K562 (cell line): Measurements from ENCODE around the gene WDR64. TPM values are rescaled to one million over a fixed set of nuclear protein-coding genes. Genes with fewer than 3 reads are reported as not detected.

Source experiments
- CBX5 ChIP-seq: IDR thresholded peaks from 2 replicates; pipeline ENCODE4 v1.6.1; 2014; ENCODE audit warnings: low read depth, borderline replicate concordance
- CXXC5 ChIP-seq: fragments of 250-450 bp; sonication (Bioruptor Pico); IDR thresholded peaks from 2 replicates; pipeline ENCODE4 v1.8.0; 2022; ENCODE audit warnings: inconsistent platforms, mild to moderate bottlenecking, moderate library complexity
- E2F3 ChIP-seq: fragments of 250-450 bp; sonication (Bioruptor Pico); IDR thresholded peaks from 2 replicates; pipeline ENCODE4 v1.4.0; 2020; ENCODE audit warnings: mild to moderate bottlenecking
- KDM2B ChIP-seq: fragments of 250-450 bp; sonication (Bioruptor Pico); IDR thresholded peaks from 2 replicates; pipeline ENCODE4 v1.8.0; 2021; ENCODE audit warnings: mild to moderate bottlenecking, moderate library complexity
- KDM5B ChIP-seq: fragments of 200-600 bp; sonication (generic); IDR thresholded peaks from 2 replicates; pipeline ENCODE4 v1.6.1; 2012; ENCODE audit warnings: low read depth, mild to moderate bottlenecking, moderate library complexity, low read length, control low read depth, inconsistent platforms; ENCODE audit not compliant: insufficient replicate concordance
- KLF16 ChIP-seq: IDR thresholded peaks from 2 replicates; pipeline ENCODE4 v1.6.1; 2016; ENCODE audit warnings: antibody characterized with exemption
- MAFF ChIP-seq: IDR thresholded peaks from 2 replicates; pipeline ENCODE4 v1.6.1; 2012; ENCODE audit warnings: low read length, improper control_type of control experiment
- MYC ChIP-seq, 2 experiments: fragments of 250-450 bp in 1 of 2; sonication (Bioruptor Pico) in 1 of 2; IDR thresholded peaks; 2 replicates each; pipeline versions ENCODE4 v1.5.1 to v1.6.1; 2012 to 2021; ENCODE audit warnings: low read depth in 2 of 2, borderline replicate concordance in 1 of 2, improper control_type of control experiment in 1 of 2, low read length in 1 of 2, mild to moderate bottlenecking in 1 of 2, moderate library complexity in 1 of 2
- PHB2 ChIP-seq: fragments of 450-650 bp; IDR thresholded peaks from 2 replicates; pipeline ENCODE4 v1.6.1; 2017; ENCODE audit warnings: low read depth
- RAD21 ChIP-seq, 2 experiments: fragments of 250-450 bp in 1 of 2; fragments of 450-650 bp in 1 of 2; sonication (Bioruptor Pico) in 1 of 2; formaldehyde crosslinking in 1 of 2; IDR thresholded peaks in 1 of 2; conservative IDR thresholded peaks in 1 of 2; 2 replicates each; pipeline versions ENCODE4 v1.4.0 to v1.8.0; 2020 to 2022; ENCODE audit warnings: mild to moderate bottlenecking in 2 of 2, moderate library complexity in 1 of 2
- SMC3 ChIP-seq: conservative IDR thresholded peaks from 2 replicates; pipeline ENCODE4 v1.6.1; 2011; ENCODE audit warnings: low read depth, low read length, improper control_type of control experiment; ENCODE audit not compliant: insufficient read depth
- SUPT5H ChIP-seq: fragments of 450-650 bp; IDR thresholded peaks from 2 replicates; pipeline ENCODE4 v1.6.1; 2016
- TCFL5 ChIP-seq: fragments of 250-450 bp; sonication (Bioruptor Pico); conservative IDR thresholded peaks from 2 replicates; pipeline ENCODE4 v1.6.1; 2021; ENCODE audit warnings: mild to moderate bottlenecking, moderate library complexity, matching md5 sums
- ZFP1 ChIP-seq: fragments of 450-650 bp; formaldehyde crosslinking; IDR thresholded peaks from 2 replicates; pipeline ENCODE4 v1.4.0; 2020; ENCODE audit warnings: mild to moderate bottlenecking, mixed read lengths
- ZKSCAN1 ChIP-seq: fragments of 150-350 bp; IDR thresholded peaks from 2 replicates; pipeline ENCODE4 v1.6.1; 2016; ENCODE audit warnings: low read depth, low read length
- ZNF124 ChIP-seq: sonication (generic); formaldehyde crosslinking; IDR thresholded peaks from 2 replicates; pipeline ENCODE4 v1.8.1; 2022; ENCODE audit warnings: missing genetic modification reagents
- ZNF316 ChIP-seq: fragments of 450-650 bp; IDR thresholded peaks from 2 replicates; pipeline ENCODE4 v1.6.1; 2016
- ZNF57 ChIP-seq: fragments of 450-650 bp; formaldehyde crosslinking; IDR thresholded peaks from 2 replicates; pipeline ENCODE4 v1.4.0; 2020; ENCODE audit warnings: mild to moderate bottlenecking, moderate library complexity
- polyA plus RNA-seq, 8 experiments: library from polyadenylated mRNA; depleted of rRNA in 4 of 8; stranded (reverse) in 5 of 8; unstranded in 3 of 8; fragments of >200 nt; fragmentation: Nextera tagmentation in 2 of 8; fragmentation: Illumina TruSeq in 1 of 8; extraction: Ambion mirVana in 2 of 8; extraction: Trizol in 1 of 8; gene quantifications; 2 replicates each; pipeline versions ENCODE4 v1.2.1 to v1.2.3, GENCODE V29; 2011 to 2014; ENCODE audit warnings: inconsistent platforms in 1 of 8, missing spikeins in 1 of 8
- total RNA-seq, 7 experiments: library from RNA; depleted of rRNA in 6 of 7; stranded (reverse); fragments of >200 nt in 6 of 7; fragmentation: Illumina TruSeq in 2 of 7; extraction: Trizol in 2 of 7; gene quantifications; 2 replicates each; pipeline versions ENCODE4 v1.2.1 to v1.2.3, GENCODE V29; 2011 to 2021; ENCODE audit warnings: low replicate concordance in 1 of 7
- TF ChIP-seq, protein P1 (sequence below): fragments of 200-800 bp; sonication (Bioruptor generic); IDR thresholded peaks from 2 replicates; pipeline ENCODE4 v1.6.1; 2017; ENCODE audit warnings: missing genetic modification characterization, missing compliant biosample characterization
- TF ChIP-seq, protein P2 (sequence below): fragments of 450-650 bp; formaldehyde crosslinking; IDR thresholded peaks from 2 replicates; pipeline ENCODE4 v1.4.0; 2020; ENCODE audit warnings: mild to moderate bottlenecking, moderate library complexity
- TF ChIP-seq, protein P3 (sequence below): sonication (generic); formaldehyde crosslinking; IDR thresholded peaks from 2 replicates; pipeline ENCODE4 v1.8.0; 2022; ENCODE audit warnings: missing genetic modification reagents, mild to moderate bottlenecking, moderate library complexity, borderline replicate concordance
- TF ChIP-seq, protein P4 (sequence below): sonication (generic); formaldehyde crosslinking; IDR thresholded peaks from 2 replicates; pipeline ENCODE4 v1.8.0; 2023; ENCODE audit warnings: mild to moderate bottlenecking, missing genetic modification reagents
- TF ChIP-seq, protein P5 (sequence below), 2 experiments: fragments of 450-650 bp; IDR thresholded peaks; 2 replicates each; pipeline ENCODE4 v1.6.1; 2016

The WDR64 gene
- total and polyA plus RNA-seq, 9 of the 15 experiments (the other 6 are each of a cell fraction or from before 2014, with no cell fraction given): 0.06 to 0.29 (median 0.19) TPM; not detected in 5

DNA sequence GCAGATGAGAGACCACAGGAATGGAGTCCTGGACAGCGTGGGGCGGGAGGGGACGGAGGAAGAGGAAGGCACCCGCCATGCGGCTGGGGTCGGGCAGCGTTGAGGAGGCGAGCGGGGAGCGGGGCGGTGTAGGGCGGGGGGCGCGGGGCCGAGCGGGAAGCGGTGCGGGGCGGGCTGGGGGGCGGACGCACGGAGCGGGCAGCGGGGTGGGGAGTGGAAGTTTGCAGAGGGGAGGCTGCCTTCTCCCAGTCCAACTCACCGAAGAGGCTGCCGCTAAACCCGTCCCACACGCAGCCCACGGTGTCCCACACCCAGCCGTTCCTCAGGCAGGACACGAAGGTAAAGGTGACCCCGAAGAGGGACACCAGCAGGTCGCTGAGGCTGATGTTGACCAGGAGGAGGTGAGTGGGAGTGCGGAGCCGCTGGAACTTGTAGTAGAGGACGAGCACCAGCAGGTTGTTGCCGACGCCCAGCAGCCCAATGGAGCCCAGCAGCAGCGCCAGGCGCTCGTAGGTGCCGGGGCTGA, 12.4 kb upstream of the WDR64 start (continued):
- TF ChIP-seq, protein P1, sequence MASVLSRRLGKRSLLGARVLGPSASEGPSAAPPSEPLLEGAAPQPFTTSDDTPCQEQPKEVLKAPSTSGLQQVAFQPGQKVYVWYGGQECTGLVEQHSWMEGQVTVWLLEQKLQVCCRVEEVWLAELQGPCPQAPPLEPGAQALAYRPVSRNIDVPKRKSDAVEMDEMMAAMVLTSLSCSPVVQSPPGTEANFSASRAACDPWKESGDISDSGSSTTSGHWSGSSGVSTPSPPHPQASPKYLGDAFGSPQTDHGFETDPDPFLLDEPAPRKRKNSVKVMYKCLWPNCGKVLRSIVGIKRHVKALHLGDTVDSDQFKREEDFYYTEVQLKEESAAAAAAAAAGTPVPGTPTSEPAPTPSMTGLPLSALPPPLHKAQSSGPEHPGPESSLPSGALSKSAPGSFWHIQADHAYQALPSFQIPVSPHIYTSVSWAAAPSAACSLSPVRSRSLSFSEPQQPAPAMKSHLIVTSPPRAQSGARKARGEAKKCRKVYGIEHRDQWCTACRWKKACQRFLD (CRISPR knock-in tag): no peak
- TF ChIP-seq, protein P2, sequence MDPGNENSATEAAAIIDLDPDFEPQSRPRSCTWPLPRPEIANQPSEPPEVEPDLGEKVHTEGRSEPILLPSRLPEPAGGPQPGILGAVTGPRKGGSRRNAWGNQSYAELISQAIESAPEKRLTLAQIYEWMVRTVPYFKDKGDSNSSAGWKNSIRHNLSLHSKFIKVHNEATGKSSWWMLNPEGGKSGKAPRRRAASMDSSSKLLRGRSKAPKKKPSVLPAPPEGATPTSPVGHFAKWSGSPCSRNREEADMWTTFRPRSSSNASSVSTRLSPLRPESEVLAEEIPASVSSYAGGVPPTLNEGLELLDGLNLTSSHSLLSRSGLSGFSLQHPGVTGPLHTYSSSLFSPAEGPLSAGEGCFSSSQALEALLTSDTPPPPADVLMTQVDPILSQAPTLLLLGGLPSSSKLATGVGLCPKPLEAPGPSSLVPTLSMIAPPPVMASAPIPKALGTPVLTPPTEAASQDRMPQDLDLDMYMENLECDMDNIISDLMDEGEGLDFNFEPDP (CRISPR knock-in tag): no peak
- TF ChIP-seq, protein P3, sequence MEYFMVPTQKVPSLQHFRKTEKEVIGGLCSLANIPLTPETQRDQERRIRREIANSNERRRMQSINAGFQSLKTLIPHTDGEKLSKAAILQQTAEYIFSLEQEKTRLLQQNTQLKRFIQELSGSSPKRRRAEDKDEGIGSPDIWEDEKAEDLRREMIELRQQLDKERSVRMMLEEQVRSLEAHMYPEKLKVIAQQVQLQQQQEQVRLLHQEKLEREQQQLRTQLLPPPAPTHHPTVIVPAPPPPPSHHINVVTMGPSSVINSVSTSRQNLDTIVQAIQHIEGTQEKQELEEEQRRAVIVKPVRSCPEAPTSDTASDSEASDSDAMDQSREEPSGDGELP (CRISPR knock-in tag): peak; percentile 37; the same call in 1 of the 2 replicates
- TF ChIP-seq TCFL5 (CRISPR knock-in tag): no peak
- no peak for TF ChIP-seq SMC3
- peak; percentile 22 for TF ChIP-seq KDM5B
- no peak for TF ChIP-seq ZNF124
- no peak for TF ChIP-seq ZFP1
- no peak for TF ChIP-seq KDM2B
- TF ChIP-seq CBX5: no peak
- TF ChIP-seq RAD21 (CRISPR knock-in tag; conservative IDR thresholded peaks at IDR 0.05 in 1 of 2, IDR thresholded peaks at IDR 0.05 in 1 of 2): no peak
- TF ChIP-seq, protein P4, sequence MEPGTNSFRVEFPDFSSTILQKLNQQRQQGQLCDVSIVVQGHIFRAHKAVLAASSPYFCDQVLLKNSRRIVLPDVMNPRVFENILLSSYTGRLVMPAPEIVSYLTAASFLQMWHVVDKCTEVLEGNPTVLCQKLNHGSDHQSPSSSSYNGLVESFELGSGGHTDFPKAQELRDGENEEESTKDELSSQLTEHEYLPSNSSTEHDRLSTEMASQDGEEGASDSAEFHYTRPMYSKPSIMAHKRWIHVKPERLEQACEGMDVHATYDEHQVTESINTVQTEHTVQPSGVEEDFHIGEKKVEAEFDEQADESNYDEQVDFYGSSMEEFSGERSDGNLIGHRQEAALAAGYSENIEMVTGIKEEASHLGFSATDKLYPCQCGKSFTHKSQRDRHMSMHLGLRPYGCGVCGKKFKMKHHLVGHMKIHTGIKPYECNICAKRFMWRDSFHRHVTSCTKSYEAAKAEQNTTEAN (CRISPR knock-in tag): no peak
- peak; percentile 39; the same call in 1 of the 2 replicates for TF ChIP-seq SUPT5H
- TF ChIP-seq ZNF316: peak; percentile 88
- TF ChIP-seq PHB2: no peak
- TF ChIP-seq KLF16: no peak
- TF ChIP-seq, protein P5, sequence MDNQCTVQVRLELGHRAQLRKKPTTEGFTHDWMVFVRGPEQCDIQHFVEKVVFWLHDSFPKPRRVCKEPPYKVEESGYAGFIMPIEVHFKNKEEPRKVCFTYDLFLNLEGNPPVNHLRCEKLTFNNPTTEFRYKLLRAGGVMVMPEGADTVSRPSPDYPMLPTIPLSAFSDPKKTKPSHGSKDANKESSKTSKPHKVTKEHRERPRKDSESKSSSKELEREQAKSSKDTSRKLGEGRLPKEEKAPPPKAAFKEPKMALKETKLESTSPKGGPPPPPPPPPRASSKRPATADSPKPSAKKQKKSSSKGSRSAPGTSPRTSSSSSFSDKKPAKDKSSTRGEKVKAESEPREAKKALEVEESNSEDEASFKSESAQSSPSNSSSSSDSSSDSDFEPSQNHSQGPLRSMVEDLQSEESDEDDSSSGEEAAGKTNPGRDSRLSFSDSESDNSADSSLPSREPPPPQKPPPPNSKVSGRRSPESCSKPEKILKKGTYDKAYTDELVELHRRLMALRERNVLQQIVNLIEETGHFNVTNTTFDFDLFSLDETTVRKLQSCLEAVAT (IDR thresholded peaks at IDR 0.05): 0 out of 4 replicates have a peak, but pooled peaks of 1 of the 2 experiments have one; percentile 1
- TF ChIP-seq MAFF: no peak
- TF ChIP-seq ZNF57 (CRISPR knock-in tag): no peak
- no peak for TF ChIP-seq E2F3 (CRISPR knock-in tag)
- TF ChIP-seq ZKSCAN1: no peak
- TF ChIP-seq CXXC5 (CRISPR knock-in tag): no peak
- 0 out of 2 replicates have a peak, but pooled peaks have one; percentile 12 for TF ChIP-seq MYC (IDR thresholded peaks at IDR 0.05; ENCODE audit: low read depth, low read length)
- TF ChIP-seq MYC (CRISPR knock-in tag; IDR thresholded peaks at IDR 0.05; ENCODE audit: borderline replicate concordance, low read depth): no peak
